Superior temporal gyrus (tissue), 1 donor: ENCODE data around the gene PPP1R10.

Experiments
- DNase-seq: peaks from one replicate; pipeline ENCODE4 v3.0.0-alpha.2; 2016; ENCODE audit errors: extremely low spot score

The PPP1R10 gene

DNA sequence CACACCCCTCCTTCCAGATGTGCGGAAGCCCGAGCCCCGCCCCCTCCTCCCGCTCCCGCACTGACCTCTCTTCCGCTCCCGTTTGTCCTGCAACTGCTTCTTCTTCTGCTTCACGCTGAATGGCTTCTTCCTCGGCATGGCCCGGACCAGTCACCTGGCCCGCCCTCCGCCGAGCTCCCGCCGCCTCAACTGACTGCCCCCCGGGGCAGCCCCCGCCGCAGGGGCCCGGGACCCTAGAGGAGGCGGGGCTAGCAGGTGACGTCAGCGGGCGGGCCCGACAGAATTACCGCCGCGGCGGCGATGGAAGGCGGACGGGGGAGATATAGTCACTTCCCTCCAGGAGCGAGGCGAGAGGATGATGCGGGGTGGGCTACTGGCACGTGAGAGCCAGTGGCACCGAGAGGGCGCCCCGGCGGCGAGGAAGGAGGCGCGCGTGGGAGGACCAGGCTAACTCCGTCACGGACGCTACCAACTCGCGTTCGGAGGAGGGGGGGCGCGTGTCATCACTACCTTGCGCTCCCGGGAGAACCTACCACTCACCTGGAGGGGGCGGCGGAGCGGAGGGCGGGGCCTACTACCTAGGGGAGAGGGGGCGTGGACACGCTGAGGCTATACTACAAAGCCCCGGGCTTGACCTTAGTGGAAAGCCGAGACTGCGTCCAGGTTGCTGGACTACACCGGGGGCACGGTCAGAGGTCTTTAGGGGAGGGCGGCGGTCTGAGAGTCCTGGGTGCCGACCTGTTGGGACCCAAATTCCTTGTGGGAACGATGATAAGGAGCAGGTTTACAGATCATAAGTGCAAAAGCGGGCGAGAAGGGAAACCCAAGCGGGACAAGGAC, 60.8 kb downstream of the PPP1R10 start, which contains the start of gene GNL1:
TSS of gene GNL1 (minus strand) at position 424 of the 840 bp plus-strand sequence. CDS start at position 138, 286 bp downstream.
- peak; percentile 84 for DNase-seq

- DNase-seq, result peak; percentile 54
Measured at GRCh38 chr6:30555816-30556065, 61.3 kb downstream of the PPP1R10 start.

DNA sequence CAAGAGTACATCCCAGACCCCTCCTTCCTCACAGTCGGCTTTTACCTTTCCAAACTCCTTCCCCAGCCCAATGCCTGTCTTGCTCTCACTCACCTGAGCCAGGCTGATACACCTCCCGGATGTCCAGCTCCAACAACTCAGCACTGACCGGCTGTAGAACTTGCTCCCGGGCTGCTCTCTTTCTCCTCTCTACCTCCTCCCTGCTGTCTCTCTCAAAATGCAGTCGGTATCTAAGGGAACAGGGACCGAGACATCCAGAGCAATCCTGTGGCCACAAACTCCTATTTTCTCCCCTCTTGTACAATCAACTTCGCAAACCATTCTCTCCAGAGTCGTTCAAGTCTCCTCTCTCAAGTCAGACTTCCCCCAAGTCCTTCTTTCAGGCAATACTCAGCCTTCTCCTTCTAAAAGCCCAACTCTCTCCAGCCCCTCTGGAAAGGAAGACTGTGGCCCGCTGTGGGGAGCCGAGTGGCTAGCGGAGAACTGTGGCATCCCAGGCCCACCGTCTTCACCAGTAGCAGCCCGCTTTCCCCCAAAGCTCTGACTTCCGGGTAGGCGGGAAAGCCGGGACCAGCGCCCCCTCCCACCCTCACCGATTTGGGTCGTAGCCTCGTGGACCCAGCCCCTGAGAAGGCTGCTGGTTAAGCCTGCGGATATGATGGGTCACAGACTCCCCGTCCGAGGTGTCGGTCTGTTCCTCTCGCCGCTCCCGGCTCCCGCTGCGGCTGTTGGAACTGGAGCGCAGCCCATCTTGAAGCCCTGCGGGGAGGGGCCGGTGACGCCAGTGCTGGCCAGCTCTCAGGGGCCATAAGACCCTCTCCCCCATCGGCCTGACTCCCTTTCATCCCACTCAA, 61.9 kb downstream of the PPP1R10 start:
- DNase-seq, result no peak

GRCh38 chr6:30554404-30554803, 62.6 kb downstream of the PPP1R10 start:
- DNase-seq, result no peak
